NT2/D1 (cell line): Measurements from ENCODE around the gene DTNB.

Experiments used
- SUZ12 ChIP-seq: IDR thresholded peaks from 2 replicates; pipeline ENCODE4 v1.6.1; 2011; ENCODE audit not compliant: insufficient read length, insufficient read depth; ENCODE audit errors: extremely low read depth
- ZNF274 ChIP-seq: IDR thresholded peaks from 2 replicates; pipeline ENCODE4 v1.6.1; 2011; ENCODE audit warnings: mild to moderate bottlenecking, low read depth, low read length

DNA sequence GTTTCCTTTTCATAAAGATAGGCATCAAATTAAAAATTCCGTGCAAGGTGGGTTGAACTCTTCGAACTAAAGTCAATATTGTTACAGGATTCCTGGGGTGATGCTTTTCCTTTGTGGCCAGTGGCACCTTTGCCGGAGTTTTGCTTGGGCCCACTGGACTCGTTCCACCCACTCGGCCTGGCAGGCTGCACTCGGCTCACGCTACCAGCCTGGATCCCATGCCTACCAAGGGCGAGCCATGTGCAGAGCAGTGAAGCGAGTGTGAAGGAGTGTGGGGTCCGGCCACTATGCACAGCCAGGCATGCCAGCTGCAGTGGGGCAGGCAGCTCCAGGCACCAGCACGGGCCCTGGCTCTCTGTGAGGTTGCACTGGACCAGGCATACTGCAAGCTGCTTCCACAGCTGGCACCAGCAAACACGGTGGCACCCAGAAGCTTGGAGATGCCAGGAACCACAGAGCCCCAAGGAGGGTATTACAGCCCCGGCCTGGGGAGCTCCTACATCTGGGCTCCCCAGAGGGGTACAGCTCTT is 83.6 kb downstream of the DTNB start:
- TF ChIP-seq ZNF274 (no peak), SUZ12 (no peak)
